Astrocyte of the cerebellum (primary cell): ENCODE measurements around the gene PXT1.

Experiments
- DNase-seq: peaks from one replicate; pipeline ENCODE4 v3.0.0-alpha.2; 2011; ENCODE audit warnings: low read depth
- H3K4me3 ChIP-seq: 2 replicates; pipeline ENCODE4 v1.5.1; 2011; ENCODE audit warnings: mild to moderate bottlenecking, low read depth, low read length, moderate library complexity
- CTCF ChIP-seq: IDR thresholded peaks from 2 replicates; pipeline ENCODE4 v1.5.1; 2012; ENCODE audit warnings: low read length, low read depth, moderate library complexity, mild to moderate bottlenecking; ENCODE audit errors: missing control alignments
- in situ Hi-C: cut with HindIII; loops from 2 replicates; pipeline ENCODE4 v1.10.0; 2017; ENCODE audit warnings: low sequenced_read_pairs

Gene PXT1

DNA sequence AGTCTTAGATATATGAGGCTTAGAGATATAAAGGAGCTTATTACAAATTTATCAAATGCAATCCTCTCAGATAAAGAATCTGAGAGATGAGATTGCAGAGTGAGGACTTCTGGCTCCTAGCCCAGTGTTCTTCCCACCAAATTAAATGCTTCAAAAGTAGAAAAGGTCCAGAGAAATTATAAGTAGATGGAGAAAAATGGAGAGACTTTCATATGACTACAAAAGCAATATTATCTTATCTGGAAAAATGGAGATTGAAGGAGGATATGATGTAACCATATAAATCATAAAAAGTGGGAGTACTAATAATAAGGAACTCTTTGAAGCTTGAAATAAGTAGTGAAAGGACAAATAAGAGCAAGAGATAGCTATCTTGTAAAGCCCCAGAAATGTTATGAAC lies 3.0 kb upstream of the PXT1 start:
- DNase-seq = no peak
- no peak for TF ChIP-seq CTCF
- no peak overlapping the region for H3K4me3 ChIP-seq
- in situ Hi-C loops = no loop called here

DNA sequence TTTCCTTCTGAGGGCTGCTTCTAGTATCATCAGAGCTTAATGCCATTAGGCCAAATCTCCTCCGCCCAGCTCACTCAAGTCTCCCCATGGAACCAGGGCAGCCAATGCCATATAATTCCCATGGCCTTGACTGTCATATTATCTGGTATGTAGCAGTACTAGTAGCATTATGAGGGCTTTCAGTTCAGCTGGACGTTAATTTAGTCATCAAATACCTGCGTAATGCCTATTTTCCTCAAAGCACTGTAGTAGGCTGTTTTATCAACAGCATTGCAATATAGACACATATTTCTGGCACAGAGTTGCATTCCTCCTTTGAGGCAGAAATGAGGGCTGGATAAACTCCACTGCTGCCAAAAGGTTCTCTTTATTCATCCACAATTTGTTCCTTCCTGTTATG lies 1.8 kb upstream of the PXT1 start:
- DNase-seq = peak; percentile 67
- in situ Hi-C loops = no loop called here
- no peak for TF ChIP-seq CTCF
- H3K4me3 ChIP-seq = peak overlapping the region; percentile 88

DNA sequence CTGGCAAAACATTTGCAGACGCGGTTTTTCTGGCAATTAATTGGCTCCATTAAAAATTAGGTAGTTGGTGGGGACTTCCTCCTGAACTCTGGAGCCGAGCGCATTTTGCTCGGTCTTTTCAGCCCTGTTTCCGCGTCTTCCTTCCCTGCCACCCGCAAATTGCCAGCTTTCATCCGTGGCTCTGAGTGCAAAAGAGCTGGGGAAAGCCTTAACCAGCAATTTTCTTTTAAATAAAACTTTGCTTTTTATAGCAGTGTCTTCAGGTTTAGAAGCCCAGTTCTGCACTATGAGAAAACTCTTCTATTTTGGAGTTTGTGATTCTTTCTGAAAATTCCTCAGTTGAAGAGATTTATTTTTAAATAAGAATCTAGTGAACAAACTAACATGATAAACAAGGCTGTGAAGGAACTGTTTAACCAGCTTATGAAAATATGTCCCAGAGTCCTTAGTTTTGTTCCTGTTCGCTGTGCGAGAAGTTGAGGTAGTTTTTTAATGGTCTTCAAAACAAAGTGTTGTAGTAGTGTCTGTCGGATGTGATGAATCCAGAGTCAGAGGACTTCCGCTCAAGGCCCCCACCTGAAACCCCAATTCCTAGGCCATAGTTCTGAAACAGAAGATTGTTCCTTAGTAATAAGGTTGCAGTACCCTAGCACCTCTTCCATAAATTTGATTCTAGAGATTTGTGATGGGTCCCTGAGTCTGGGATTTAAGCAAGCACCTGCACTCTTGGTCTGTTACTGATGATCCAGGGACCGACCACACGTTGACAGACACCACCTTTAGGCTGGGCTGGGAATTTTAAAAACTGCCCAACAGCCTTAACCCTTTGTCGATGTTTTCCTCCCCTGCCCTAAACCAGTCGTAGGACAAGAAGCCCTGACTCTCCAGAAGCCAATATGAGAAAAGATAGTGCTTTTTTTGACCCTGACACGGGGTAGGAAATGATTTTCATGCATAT lies 1.1 kb upstream of the PXT1 start:
- no peak for DNase-seq
- in situ Hi-C loops = no loop called here
- no peak for TF ChIP-seq CTCF

GRCh38 chr6:36442103-36442670 lies 467 bp downstream of the PXT1 start:
- in situ Hi-C loops = no loop called here
- no peak for DNase-seq
- no peak for TF ChIP-seq CTCF
- H3K4me3 ChIP-seq = peak overlapping the region; percentile 88

More for the DNA sequence above, 1.1 kb upstream of the PXT1 start:
- peak overlapping the region; percentile 88 for H3K4me3 ChIP-seq

DNA sequence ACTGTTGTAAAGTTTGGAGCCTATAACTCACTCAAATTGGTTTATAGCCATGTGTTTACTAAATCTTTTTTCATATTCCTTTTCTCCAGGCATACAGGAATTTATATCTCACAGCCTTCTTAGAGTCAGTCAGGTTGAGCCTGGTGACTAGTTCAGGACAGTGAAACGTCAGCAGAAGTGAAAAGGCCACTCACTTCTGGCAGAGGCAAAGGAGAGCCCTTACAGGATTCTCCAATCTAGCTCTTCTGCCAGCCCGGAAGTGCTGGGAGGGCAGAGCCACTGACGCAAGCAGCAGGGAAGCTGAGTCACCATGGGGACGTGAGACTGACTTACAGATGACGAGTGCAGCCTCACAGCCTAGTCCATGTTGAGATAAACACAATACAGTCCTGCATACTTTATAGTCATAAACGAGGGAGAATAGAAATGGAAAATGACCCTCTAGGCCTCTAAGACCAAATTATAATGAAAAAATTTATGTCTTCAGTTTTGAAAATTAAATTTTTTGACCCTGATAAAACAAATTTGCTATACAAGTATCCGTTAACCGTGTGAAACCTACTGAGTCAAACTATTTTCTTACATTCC lies 1.3 kb downstream of the PXT1 start:
- TF ChIP-seq CTCF = no peak
- in situ Hi-C loops = no loop called here
- H3K4me3 ChIP-seq = no peak overlapping the region
- DNase-seq = peak; percentile 91

GRCh38 chr6:36436466-36436865 lies 6.2 kb downstream of the PXT1 start:
- DNase-seq = no peak
- TF ChIP-seq CTCF = no peak
- no peak overlapping the region for H3K4me3 ChIP-seq
- in situ Hi-C loops = no loop called here
